Keratinocyte (primary cell): Measurements from ENCODE around the gene SEC14L5.

Experiments used
- CTCF ChIP-seq, 3 experiments: IDR thresholded peaks in 1 of 3; conservative IDR thresholded peaks in 1 of 3; optimal IDR thresholded peaks in 1 of 3; 2 replicates in 2 of 3; 3 replicates in 1 of 3; pipeline versions ENCODE3 to v1.5.1; 2011; ENCODE audit warnings: low read length in 3 of 3, mild to moderate bottlenecking in 3 of 3, moderate library complexity in 2 of 3, control low read depth in 1 of 3, inconsistent platforms in 1 of 3; ENCODE audit not compliant: insufficient read depth in 2 of 3; ENCODE audit errors: extremely low read depth in 1 of 3
- EZH2 ChIP-seq: IDR thresholded peaks from one replicate; pipeline ENCODE4 v1.6.1; 2012; ENCODE audit warnings: inconsistent platforms, mild to moderate bottlenecking, low read length, moderate library complexity

GRCh38 chr16:4936181-4936990 lies 21.7 kb upstream of the SEC14L5 start:
- TF ChIP-seq CTCF (optimal IDR thresholded peaks at IDR 0.05 in 1 of 3, IDR thresholded peaks at IDR 0.05 in 1 of 3, conservative IDR thresholded peaks at IDR 0.05 in 1 of 3; ENCODE audit: extremely low read depth in 1 of 3, insufficient read depth in 2 of 3, low read length in 3 of 3) (peak in 2 of 3 experiments; percentile 37 to 46), EZH2 (no peak)
